ENCODE results near the gene FOXN4.

FOXN4 gene

GRCh38 chr12:109256011-109256410 lies 53.1 kb downstream of the FOXN4 start:
- no peak for DNase-seq

GRCh38 chr12:109255377-109255776 lies 53.7 kb downstream of the FOXN4 start:
- DNase-seq: no peak

GRCh38 chr12:109253913-109254544 lies 55.1 kb downstream of the FOXN4 start:
- no peak for DNase-seq

- no peak for DNase-seq
Observed at GRCh38 chr12:109252799-109253198, 56.3 kb downstream of the FOXN4 start.

- DNase-seq: no peak
Observed at GRCh38 chr12:109250523-109250922, 58.6 kb downstream of the FOXN4 start.

- DNase-seq: no peak
Observed at GRCh38 chr12:109247831-109248654, 61.0 kb downstream of the FOXN4 start.

GRCh38 chr12:109246221-109246620 lies 62.9 kb downstream of the FOXN4 start:
- DNase-seq: no peak

- no peak for DNase-seq
Observed at GRCh38 chr12:109244073-109244472, 65.0 kb downstream of the FOXN4 start.

GRCh38 chr12:109241936-109242335 lies 67.1 kb downstream of the FOXN4 start:
- DNase-seq: no peak

- DNase-seq: no peak
Observed at GRCh38 chr12:109240365-109240764, 68.7 kb downstream of the FOXN4 start.

- DNase-seq: no peak
Observed at GRCh38 chr12:109239691-109240090, 69.4 kb downstream of the FOXN4 start.

- DNase-seq: no peak
Observed at GRCh38 chr12:109239179-109239578, 69.9 kb downstream of the FOXN4 start.

GRCh38 chr12:109236257-109236656 lies 72.8 kb downstream of the FOXN4 start:
- no peak for DNase-seq

GRCh38 chr12:109234012-109234411 lies 75.1 kb downstream of the FOXN4 start:
- no peak for DNase-seq

GRCh38 chr12:109232731-109233130 lies 76.4 kb downstream of the FOXN4 start:
- no peak for DNase-seq

- DNase-seq: no peak
Observed at GRCh38 chr12:109230193-109230592, 78.9 kb downstream of the FOXN4 start.

- DNase-seq: no peak
Observed at GRCh38 chr12:109228664-109229063, 80.4 kb downstream of the FOXN4 start.

Data from CD4-positive, alpha-beta T cell treated with Interleukin-6 for 4 hours (primary cell).